WTC11 (cell line): ENCODE measurements around the gene DAAM2.

Experiments
- MAX ChIP-seq: sonication (generic); formaldehyde crosslinking; IDR thresholded peaks from 2 replicates; pipeline ENCODE4 v1.8.0; 2022; ENCODE audit warnings: mild to moderate bottlenecking, missing genetic modification reagents
- TF ChIP-seq, protein P1 (sequence below): sonication (generic); formaldehyde crosslinking; IDR thresholded peaks from 2 replicates; pipeline ENCODE4 v1.8.1; 2023; ENCODE audit warnings: mild to moderate bottlenecking, missing genetic modification reagents, moderate library complexity

DNA sequence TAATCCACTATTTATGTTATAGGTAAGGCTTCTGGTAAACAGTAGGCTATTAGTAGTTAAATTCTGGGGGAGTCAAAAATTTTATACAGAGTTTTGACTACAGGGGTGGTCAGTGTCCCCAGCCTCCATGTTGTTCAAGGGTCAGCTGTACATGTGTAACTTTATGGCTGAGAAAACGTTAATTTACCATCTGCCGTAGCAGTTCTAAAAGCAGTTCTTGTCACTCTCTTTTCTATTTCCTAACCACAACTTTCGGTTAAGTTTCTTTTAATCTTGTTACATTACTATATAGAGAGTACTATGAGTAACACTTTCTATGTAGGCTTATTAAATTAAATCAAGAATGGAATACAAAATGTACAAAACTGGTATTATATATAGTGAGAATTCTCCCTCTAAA is 45.4 kb upstream of the DAAM2 start:
- TF ChIP-seq, protein P1, sequence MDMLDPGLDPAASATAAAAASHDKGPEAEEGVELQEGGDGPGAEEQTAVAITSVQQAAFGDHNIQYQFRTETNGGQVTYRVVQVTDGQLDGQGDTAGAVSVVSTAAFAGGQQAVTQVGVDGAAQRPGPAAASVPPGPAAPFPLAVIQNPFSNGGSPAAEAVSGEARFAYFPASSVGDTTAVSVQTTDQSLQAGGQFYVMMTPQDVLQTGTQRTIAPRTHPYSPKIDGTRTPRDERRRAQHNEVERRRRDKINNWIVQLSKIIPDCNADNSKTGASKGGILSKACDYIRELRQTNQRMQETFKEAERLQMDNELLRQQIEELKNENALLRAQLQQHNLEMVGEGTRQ = no peak
- no peak for TF ChIP-seq MAX (CRISPR knock-in tag)
